Measurements from ENCODE around the gene OSBPL3.

GRCh38 chr7:24932389-24932788, 47.6 kb downstream of the OSBPL3 start:
- TF ChIP-seq CTCF (conservative IDR thresholded peaks at IDR 0.05 in 1 of 2, IDR thresholded peaks at IDR 0.05 in 1 of 2; ENCODE audit: extremely low read depth in 1 of 2, insufficient read depth in 1 of 2, low read depth in 1 of 2, low read length in 2 of 2) (no peak), EZH2 (IDR thresholded peaks at IDR 0.05; ENCODE audit: borderline replicate concordance, low read length) (no peak)

Measured in mammary epithelial cell (primary cell).